NCI-H1436 treated with DMSO at 0.1 percent for 48 hours (cell line): ENCODE measurements around the gene WDFY2.
"Not testable (repeated sequence)": the region's sequence is repeated elsewhere in the genome, so short reads cannot be mapped to it uniquely, and the experiment has no call there.

Source experiments
- DNase-seq: peaks from one replicate; lab custom pipeline; 2025; lab: John Stamatoyannopoulos, UW

WDFY2 gene

GRCh38 chr13:51564671-51565070, 19.6 kb upstream of the WDFY2 start:
- DNase-seq = no peak

DNA sequence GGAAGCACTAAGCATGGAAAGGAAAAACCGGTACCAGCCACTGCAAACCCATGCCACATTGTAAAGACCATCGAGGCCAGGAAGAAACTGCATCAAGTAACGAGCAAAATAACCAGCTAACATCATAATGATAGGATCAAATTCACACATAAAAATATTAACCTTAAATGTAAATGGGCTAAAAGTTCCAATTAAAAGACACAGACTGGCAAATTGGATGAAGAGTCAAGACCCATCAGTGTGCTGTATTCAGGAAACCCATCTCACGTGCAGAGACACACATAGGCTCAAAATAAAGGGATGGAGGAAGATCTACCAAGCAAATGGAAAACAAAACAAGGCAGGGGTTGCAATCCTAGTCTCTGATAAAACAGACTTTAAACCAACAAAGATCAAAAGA, 15.3 kb upstream of the WDFY2 start:
- not testable (repeated sequence) for DNase-seq

GRCh38 chr13:51576754-51577153, 7.5 kb upstream of the WDFY2 start:
- DNase-seq = no peak

DNA sequence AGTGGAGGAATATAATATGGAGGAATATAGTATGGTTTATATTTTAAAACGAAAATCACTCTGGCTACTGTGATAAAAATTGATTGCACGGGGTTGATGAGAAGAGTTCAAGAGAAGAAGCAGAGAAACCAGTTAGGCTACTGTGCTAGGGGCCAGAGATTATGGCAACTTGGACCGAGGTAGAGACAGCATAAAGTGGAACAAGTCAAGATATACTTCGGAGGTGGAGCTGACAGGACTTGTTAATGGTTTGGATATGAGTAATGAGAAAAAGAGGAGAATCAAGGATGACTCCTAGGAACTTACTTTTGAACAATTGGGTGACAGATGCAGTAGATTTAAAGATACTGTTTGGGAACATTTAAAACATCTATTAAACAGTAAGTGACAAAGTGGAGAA, 6.6 kb upstream of the WDFY2 start:
- no peak for DNase-seq

DNA sequence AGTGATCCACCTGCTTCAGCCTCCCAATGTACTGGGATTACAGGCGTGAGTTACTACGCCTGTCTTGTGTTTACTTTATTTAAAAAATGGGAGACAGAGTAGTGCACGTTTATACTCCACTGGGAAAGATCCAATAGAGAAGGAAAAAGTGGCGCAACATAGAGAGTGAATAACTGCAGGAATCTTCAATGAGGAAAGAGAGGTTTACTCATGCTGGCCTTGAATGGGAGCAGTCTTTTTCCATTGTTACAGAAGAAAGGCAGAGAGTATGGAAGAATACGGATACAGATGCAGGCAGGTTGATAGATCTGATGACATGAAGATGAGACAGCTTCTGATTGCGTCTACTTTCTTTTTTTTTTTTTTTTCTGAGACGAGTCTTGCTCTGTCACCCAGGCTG, 4.6 kb upstream of the WDFY2 start:
- no peak for DNase-seq

DNA sequence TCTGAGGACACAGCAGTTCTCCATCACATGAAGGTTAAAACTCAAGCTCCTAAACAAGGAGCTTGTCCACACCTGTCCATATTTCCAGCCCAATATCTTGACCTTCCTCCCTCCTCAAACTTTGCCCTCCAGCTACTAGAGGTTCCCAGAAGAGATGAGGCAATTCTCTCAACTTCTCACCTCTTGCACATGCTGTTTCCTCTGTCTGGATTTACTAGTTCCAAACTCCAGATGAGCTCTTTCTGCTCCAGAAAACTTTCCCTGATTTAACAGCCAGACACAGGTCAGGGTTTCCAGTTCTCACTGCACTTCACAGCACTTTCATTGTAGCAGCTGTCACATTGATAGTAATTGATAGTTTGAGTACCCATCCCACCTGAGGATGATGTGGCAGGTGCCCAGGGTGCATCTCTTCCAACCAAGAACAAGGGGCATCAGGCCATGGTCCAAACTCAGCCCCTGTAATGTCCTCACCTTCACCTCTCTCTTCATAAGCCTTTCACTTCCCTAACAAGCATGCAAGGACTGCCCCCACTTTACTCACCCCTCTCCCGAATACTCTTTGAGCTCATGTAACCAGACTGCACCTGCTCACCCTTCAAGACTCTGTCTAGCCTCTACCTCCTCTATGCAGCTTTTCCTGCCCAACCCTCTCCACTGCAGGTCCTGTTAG, 3.0 kb upstream of the WDFY2 start:
- DNase-seq = no peak

GRCh38 chr13:51583469-51583874, 790 bp upstream of the WDFY2 start:
- DNase-seq = no peak

GRCh38 chr13:51584731-51585672, 740 bp downstream of the WDFY2 start:
- no peak for DNase-seq

DNA sequence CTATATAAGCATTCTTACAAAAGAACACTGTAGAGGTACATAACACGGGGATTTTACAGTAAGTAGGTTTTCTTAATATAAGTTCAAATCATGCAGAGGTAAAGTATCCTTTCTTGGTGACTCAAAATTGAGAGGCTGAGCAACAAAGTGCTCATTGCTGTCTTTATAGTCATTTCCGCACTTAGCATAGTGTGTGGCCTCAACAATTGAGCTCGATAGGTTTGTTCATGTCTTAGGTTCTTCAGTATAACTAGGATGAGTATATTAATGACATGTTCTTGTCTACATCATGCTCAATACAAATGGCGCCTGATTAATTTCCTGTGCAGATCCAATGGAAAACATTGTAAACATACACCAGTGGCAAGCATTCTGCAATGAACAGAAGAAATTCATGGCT, 1.4 kb downstream of the WDFY2 start:
- no peak for DNase-seq

- DNase-seq = no peak
Observed at GRCh38 chr13:51587372-51587771, 3.1 kb downstream of the WDFY2 start.

DNA sequence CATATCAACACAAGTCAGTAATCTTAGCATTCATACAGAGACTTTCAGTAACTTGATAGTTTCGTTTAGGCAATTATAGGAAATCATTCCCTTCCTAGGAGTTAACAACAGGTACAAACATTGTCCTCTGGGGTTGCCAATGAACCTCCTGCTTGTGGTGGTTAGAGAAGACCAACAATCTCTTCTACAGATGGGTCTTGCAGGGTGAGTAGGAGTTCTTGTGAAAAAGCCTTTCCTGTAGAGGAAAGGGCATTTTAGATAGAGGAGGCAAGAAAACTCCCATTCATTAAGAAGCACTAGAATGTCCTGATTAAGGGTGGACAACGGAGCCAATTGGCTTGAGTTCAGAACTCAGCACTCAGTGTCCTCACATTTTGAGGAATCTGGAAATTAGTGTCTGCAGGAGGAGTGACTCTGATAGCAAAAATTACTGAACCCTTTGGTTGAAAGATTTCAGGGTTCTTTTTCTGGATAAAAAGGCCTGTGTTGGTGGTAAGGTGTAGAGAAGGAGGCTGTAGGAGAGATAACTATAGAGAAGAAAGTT, 4.2 kb downstream of the WDFY2 start:
- DNase-seq = no peak

GRCh38 chr13:51589793-51590192, 5.5 kb downstream of the WDFY2 start:
- DNase-seq = no peak

DNA sequence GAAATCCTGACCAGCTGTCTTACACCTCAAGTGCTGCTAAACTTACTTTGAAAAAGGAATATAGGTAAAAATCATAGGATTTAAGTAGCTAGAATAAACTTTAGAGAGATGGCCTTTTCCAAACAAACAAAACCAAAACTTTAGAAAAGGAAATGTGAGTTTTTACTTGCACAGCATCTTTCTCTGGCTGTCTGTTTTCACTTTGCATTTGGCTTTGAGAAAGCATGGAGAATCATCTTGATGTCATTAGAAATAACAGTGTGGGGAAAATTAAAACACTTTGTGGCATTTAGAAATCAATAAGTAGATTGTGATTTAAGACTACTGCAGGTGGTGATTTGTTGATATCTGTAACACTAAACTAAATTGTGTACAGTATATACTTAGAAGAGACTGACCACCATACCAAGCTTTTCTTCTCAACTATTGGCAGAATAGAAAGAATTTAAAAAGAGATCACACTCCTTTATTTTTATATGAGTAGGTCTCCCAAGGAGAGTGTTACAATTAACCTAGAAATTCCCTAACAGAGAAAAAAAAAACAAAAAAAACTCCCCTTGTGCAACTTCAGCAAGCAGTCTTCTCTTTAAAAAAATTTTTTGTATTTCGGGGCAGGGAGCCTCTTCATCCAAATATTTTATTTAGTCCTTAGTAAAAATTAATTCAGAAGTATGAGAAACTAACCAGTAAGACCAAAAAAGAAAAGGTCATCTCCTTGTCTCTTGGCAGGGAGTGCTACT, 6.1 kb downstream of the WDFY2 start:
- no peak for DNase-seq

- no peak for DNase-seq
Observed at GRCh38 chr13:51590971-51591627, 6.8 kb downstream of the WDFY2 start.

DNA sequence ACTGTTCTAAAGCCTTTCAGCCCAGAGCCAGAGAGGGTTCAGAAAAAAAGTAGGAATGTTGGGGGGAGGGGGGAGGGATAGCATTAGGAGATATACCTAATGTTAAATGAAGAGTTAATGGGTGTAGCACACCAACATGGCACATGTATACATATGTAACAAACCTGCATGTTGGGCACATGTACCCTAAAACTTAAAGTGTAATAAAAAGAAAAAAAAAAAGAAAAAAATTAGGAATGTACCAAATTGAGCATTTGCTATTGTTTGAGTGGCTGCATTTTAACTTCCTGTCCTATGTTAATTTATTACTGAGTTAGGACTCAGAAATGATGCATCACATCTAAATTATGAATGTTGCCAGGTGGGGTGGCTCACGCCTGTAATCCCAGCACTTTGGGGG, 7.7 kb downstream of the WDFY2 start:
- not testable (repeated sequence) for DNase-seq

DNA sequence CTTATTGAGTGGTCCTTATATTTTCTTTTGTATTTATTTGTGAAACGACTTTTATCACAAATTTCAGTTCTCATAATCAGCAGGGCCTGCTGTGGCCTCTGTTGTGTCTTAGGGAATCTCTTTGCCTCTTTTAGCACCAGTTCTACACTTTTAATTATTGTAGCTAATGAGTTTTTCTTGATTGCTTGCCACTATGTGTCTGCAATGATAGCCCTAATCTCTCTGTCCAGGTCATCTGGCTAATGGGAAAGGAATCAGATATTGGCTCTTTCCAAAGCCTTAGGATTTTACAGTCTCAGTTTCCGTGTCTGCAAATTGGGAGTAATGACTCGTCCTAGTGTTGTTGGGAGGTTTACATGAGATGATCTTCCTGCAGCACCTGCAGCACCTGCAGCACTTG, 10.2 kb downstream of the WDFY2 start:
- no peak for DNase-seq

DNA sequence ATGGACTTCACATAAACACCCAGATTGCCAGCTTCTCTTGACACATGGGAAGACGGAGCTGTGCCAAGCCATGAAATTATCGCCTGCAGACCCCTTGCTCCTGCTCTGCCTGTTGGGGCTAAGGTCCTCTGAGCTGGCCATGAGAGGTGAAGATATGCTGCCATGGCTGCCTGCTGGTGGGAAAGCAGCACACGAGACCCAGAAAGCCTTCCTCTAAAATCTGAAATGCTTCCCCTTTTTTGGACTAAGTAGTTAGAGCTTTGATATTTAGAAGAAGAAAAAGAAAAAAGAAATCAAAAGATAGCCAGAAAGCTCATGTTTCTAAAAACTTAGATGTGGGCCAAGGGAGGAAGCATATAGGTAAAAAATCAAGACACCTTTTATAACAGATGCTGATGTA, 11.2 kb downstream of the WDFY2 start:
- no peak for DNase-seq

DNA sequence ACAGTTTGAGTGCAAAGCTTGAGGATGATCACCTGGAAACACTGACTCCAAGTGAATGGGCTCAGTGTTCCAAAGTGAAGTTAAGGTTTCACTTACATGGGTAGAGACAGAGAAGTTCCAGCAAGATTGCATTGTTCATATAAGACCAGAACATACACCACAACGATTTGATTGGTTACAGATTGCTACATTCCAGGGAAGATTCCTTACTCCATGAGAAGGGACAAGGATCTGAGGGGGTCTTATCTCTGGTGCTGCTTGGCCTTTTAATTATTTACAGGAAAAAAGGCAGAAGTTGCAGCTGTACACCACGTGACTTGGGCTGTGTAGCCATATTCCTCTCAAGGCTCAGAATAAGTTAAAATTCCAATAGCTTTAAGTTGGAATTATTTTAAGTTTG, 12.3 kb downstream of the WDFY2 start:
- no peak for DNase-seq

GRCh38 chr13:51599444-51600176, 15.3 kb downstream of the WDFY2 start:
- no peak for DNase-seq

GRCh38 chr13:51600703-51601102, 16.4 kb downstream of the WDFY2 start:
- no peak for DNase-seq
